WTC11 (cell line): ENCODE measurements around the gene IGF2BP1.

Experiments used
- JAZF1 ChIP-seq: fragments of 250-450 bp; sonication (Bioruptor Pico); IDR thresholded peaks from 2 replicates; pipeline ENCODE4 v1.9.0; 2021; ENCODE audit warnings: moderate library complexity, mild to moderate bottlenecking, inconsistent platforms
- MAX ChIP-seq: sonication (generic); formaldehyde crosslinking; IDR thresholded peaks from 2 replicates; pipeline ENCODE4 v1.8.0; 2022; ENCODE audit warnings: mild to moderate bottlenecking, missing genetic modification reagents
- MXD4 ChIP-seq: fragments of 250-450 bp; sonication (Bioruptor Pico); IDR thresholded peaks from 2 replicates; pipeline ENCODE4 v1.8.0; 2021; ENCODE audit warnings: mild to moderate bottlenecking, moderate library complexity, borderline replicate concordance
- NR1H2 ChIP-seq: sonication (generic); formaldehyde crosslinking; IDR thresholded peaks from 2 replicates; pipeline ENCODE4 v1.9.0; 2021; ENCODE audit warnings: mild to moderate bottlenecking, moderate library complexity, missing genetic modification reagents
- NR3C1 ChIP-seq: sonication (generic); formaldehyde crosslinking; conservative IDR thresholded peaks from 2 replicates; pipeline ENCODE4 v1.8.1; 2023; ENCODE audit warnings: low read depth, mild to moderate bottlenecking, missing genetic modification reagents
- RELA ChIP-seq: sonication (generic); formaldehyde crosslinking; IDR thresholded peaks from 2 replicates; pipeline ENCODE4 v1.8.1; 2022; ENCODE audit warnings: missing genetic modification reagents, mild to moderate bottlenecking, borderline replicate concordance
- USF1 ChIP-seq: sonication (generic); formaldehyde crosslinking; IDR thresholded peaks from 2 replicates; pipeline ENCODE4 v1.8.0; 2022; ENCODE audit warnings: mild to moderate bottlenecking, missing genetic modification reagents
- ZNF121 ChIP-seq: sonication (generic); formaldehyde crosslinking; IDR thresholded peaks from 2 replicates; pipeline ENCODE4 v1.8.0; 2023; ENCODE audit warnings: missing genetic modification reagents
- TF ChIP-seq, protein P1 (sequence below): fragments of 200-600 bp; IDR thresholded peaks from 2 replicates; pipeline ENCODE4 v1.8.0; 2022; ENCODE audit warnings: antibody characterized with exemption
- TF ChIP-seq, protein P2 (sequence below): sonication (generic); formaldehyde crosslinking; IDR thresholded peaks from 2 replicates; pipeline ENCODE4 v1.8.1; 2022; ENCODE audit warnings: mild to moderate bottlenecking, moderate library complexity, missing genetic modification reagents

DNA sequence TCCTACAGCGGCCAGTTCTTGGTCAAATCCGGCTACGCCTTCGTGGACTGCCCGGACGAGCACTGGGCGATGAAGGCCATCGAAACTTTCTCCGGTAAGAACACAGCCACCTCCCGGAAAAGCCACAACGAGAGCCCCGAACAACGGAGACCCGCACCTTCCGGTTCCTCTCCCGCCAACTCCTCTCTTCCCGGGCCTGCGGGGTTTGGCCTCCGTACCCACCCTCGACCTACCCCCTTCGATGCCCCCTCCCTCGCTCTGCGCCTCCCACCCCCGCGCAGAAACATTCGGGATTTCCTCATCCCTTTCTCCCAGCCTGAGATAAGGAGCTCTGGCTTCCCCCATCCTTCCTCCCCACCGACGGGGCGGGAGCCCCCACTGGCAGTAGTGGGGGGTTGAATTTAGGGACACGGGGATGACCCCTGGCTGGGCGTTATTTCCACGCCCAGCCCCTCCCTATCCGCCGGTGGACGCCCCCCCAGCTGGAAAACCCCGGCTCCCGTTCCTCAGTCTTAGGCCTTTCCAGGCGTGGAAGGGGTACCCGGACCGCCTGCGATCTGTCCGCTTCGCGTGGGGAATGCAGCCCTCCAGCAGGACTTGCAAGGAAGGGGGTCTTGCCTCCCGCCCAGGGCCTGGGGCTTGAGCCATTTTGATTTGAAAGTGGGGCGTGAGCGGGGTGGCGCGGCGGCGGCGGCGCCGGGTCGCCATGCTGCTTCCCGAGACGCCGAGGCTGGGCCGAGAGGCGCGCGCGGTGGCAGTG lies 822 bp downstream of the IGF2BP1 start:
- TF ChIP-seq NR3C1 (no peak), MAX (CRISPR knock-in tag) (peak; percentile 47; the same call in 1 of the 2 replicates), RELA (no peak), NR1H2 (CRISPR knock-in tag) (no peak), ZNF121 (CRISPR knock-in tag) (no peak), MXD4 (CRISPR knock-in tag) (no peak), JAZF1 (CRISPR knock-in tag) (no peak), USF1 (CRISPR knock-in tag) (peak; percentile 45; the same call in 1 of the 2 replicates)
- TF ChIP-seq, protein P1, sequence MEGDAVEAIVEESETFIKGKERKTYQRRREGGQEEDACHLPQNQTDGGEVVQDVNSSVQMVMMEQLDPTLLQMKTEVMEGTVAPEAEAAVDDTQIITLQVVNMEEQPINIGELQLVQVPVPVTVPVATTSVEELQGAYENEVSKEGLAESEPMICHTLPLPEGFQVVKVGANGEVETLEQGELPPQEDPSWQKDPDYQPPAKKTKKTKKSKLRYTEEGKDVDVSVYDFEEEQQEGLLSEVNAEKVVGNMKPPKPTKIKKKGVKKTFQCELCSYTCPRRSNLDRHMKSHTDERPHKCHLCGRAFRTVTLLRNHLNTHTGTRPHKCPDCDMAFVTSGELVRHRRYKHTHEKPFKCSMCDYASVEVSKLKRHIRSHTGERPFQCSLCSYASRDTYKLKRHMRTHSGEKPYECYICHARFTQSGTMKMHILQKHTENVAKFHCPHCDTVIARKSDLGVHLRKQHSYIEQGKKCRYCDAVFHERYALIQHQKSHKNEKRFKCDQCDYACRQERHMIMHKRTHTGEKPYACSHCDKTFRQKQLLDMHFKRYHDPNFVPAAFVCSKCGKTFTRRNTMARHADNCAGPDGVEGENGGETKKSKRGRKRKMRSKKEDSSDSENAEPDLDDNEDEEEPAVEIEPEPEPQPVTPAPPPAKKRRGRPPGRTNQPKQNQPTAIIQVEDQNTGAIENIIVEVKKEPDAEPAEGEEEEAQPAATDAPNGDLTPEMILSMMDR: no peak
- TF ChIP-seq, protein P2, sequence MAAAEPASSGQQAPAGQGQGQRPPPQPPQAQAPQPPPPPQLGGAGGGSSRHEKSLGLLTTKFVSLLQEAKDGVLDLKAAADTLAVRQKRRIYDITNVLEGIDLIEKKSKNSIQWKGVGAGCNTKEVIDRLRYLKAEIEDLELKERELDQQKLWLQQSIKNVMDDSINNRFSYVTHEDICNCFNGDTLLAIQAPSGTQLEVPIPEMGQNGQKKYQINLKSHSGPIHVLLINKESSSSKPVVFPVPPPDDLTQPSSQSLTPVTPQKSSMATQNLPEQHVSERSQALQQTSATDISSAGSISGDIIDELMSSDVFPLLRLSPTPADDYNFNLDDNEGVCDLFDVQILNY (CRISPR knock-in tag): no peak
